22Rv1 (cell line): ENCODE data around the gene HSPA6.

Experiments
- H3K27ac ChIP-seq: fragments of 450-650 bp; 2 replicates; pipeline ENCODE4 v1.5.1; 2017
- ZFX ChIP-seq: fragments of 450-650 bp; IDR thresholded peaks from 2 replicates; pipeline ENCODE4 v1.6.1; 2017; ENCODE audit warnings: antibody characterized with exemption, borderline replicate concordance
- TF ChIP-seq, protein P1 (sequence below): fragments of 450-650 bp; IDR thresholded peaks from 2 replicates; pipeline ENCODE4 v1.5.1; 2017; ENCODE audit warnings: mild to moderate bottlenecking

HSPA6 gene

DNA sequence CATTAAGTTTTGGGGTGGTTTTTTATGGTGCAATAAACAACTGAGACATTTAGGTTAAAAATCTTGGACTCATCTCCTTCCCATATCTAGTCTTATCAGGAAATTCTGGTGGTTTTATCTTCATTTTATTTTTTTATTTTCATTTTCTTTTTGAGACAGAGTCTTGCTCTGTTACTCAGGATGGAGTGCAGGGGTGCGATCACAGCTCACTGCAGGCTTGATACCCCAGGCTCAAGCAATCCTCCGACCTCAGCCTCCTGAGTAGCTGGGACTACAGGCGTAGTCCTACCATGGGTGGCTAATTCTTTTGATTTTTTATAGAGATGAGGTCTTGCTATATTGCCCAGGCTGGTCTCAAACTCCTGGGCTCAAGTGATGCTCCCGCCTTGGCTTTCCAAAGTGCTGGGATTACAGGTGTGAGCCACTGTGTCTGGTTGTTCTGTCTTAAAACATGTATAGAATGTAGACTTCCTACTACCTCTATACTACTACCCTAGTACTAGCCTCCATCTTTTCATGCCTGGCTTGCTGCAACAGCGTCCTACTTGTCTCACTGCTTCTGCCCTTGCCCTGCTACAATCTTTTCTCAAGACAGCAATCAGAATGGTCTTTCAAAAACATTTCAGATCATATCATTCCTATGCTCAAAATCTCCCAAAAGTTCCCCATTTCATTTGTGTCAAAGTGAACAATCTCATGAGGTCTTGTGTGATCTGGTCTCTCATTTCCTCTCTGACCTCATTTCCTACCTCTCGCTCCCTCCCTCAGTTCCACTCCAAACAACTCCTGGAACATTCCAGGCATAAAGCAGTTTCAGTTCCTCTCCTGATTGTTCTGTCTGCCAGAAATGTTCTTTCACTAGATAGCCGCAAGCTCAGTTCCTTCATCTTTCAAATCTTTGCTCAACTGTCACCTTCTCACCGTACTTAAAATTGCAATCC, 25.0 kb upstream of the HSPA6 start:
- TF ChIP-seq, protein P1, sequence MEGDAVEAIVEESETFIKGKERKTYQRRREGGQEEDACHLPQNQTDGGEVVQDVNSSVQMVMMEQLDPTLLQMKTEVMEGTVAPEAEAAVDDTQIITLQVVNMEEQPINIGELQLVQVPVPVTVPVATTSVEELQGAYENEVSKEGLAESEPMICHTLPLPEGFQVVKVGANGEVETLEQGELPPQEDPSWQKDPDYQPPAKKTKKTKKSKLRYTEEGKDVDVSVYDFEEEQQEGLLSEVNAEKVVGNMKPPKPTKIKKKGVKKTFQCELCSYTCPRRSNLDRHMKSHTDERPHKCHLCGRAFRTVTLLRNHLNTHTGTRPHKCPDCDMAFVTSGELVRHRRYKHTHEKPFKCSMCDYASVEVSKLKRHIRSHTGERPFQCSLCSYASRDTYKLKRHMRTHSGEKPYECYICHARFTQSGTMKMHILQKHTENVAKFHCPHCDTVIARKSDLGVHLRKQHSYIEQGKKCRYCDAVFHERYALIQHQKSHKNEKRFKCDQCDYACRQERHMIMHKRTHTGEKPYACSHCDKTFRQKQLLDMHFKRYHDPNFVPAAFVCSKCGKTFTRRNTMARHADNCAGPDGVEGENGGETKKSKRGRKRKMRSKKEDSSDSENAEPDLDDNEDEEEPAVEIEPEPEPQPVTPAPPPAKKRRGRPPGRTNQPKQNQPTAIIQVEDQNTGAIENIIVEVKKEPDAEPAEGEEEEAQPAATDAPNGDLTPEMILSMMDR: no peak
- TF ChIP-seq ZFX: no peak
- no peak overlapping the region for H3K27ac ChIP-seq

DNA sequence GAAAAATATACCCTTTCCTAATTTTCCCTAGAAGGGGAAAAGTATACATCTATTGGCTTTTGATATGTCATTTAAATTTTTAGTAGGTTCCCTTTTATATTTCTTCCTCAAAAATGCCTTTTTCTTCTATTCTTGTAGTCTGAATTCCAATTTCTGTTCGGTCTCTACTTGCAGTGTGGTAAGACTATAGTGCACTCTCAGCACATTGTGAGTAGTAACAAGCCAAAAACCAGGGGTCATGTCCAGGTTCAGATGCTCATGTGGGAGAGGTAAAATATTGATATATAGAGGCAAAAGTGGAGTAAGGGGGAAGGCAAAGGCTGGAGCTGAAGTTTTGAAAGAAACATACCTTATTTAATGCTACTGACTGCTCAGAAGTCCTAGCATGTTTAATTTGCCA, 23.1 kb upstream of the HSPA6 start:
- TF ChIP-seq, protein P1: no peak
- TF ChIP-seq ZFX: no peak
- no peak overlapping the region for H3K27ac ChIP-seq

DNA sequence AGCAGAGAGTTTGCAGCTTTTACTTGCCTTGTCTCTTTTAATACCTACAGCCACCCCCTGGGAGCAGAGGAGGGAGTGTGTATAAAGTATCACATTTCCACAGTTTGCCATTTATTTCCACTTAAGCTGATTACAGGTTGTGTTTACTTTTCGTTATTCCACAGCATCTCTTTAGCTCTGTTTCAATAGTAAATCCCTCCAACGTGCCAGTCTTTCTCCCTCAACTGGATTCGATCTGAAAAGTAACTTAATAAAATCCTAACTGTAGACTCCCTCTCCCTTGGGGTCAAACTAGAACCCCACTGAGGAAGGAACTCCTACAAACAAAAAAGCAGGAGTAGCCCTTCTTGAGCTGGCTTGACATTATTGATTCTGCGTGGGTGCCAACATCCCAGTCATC, 22.2 kb upstream of the HSPA6 start:
- no peak overlapping the region for H3K27ac ChIP-seq
- TF ChIP-seq ZFX: no peak
- TF ChIP-seq, protein P1: no peak

DNA sequence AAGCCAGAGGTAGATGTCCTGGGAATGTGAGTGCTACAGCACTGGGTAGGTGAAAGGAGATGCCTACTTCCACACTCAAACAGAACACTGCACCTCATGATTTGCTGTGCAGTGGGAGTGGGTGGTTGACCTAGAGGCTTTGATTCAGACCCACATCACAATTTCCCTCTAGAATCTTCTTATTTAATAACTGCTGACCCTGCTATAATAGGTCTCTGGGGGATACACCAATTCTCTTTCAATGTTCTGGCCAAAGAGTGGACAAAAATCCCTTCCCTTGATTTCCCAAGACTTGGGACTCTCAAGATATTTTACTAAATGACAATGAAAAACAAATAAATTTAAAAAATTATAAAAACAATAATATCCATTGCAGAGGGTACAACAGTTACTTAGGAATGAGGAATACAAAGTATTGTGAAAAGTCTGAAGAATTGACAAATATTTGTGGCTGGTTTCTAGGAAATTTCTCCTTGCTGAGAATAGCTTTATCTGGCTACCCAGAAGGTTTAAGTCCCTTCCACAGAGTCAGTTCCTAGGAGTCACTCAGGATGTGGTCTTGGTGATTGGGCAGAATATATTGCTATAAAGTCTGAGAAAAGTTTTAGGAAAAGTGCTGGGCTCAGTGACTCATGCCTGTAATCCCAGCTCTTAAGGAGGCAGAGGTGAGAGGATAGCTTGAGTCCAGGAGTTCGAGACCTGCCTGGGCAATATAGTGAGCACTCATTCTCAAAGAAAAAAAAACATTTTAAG, 21.5 kb upstream of the HSPA6 start:
- H3K27ac ChIP-seq: no peak overlapping the region

DNA sequence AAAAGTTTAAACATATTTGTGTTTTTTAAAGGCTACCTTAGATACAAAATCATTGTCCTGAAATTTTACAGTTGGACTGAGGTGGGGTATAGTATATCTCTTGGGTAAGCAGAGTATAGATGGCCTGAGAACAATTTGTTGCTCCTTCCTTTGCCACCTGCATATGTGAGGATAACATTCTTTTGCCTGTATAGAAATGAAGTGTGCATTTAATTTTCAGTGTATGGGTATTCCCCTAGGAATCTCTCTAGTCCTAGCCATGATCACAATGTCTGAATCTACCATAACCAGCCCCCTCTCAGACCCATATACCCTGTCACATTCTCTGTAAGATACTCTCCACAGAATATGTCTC, 21.0 kb upstream of the HSPA6 start:
- TF ChIP-seq ZFX: no peak
- TF ChIP-seq, protein P1: no peak
- no peak overlapping the region for H3K27ac ChIP-seq

More for the DNA sequence above, 21.5 kb upstream of the HSPA6 start:
- TF ChIP-seq, protein P1: no peak
- no peak for TF ChIP-seq ZFX

DNA sequence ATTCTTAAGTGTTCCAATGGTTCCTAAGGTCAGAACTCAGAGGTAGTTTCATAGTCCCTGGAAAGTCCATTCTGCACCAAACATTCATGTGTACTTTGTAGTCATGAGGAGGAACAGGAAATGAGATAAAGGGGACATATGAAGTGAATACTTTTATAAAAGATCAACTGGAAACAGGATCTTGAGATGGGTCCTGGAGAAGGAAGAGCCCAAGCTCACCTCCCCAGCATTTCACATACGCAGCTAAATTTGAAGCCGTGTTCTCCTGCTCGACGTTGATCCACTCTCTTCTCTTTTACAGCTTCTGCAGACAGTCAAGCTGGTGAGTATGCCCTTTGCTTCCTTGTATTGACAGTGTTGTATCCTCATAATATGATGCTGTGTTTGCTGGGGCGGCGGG, 18.7 kb upstream of the HSPA6 start:
- no peak overlapping the region for H3K27ac ChIP-seq
- TF ChIP-seq, protein P1: no peak
- TF ChIP-seq ZFX: no peak
